H54 (cell line): Measurements from ENCODE around the gene PSMC3IP.
"Not testable (repeated sequence)": the region's sequence is repeated elsewhere in the genome, so short reads cannot be mapped to it uniquely, and the experiment has no call there.

Experiments used
- DNase-seq: peaks from one replicate; pipeline ENCODE4 v3.0.0; 2011; ENCODE audit warnings: low spot score, mixed read lengths; ENCODE audit not compliant: insufficient read length
- FAIRE-seq: peaks from 3 replicates; lab custom pipeline; 2011; peaks lifted over from hg19 to GRCh38; lab: Jason Lieb, UNC
- POLR2A ChIP-seq: IDR thresholded peaks from 2 replicates; pipeline ENCODE4 v1.6.1; 2011; ENCODE audit warnings: low read depth, mild to moderate bottlenecking, low read length

Gene PSMC3IP

GRCh38 chr17:42577532-42578281 is at the start of gene PSMC3IP:
TSS of gene PSMC3IP (minus strand) at chr17:42577729. CDS start at chr17:42577686, 43 bp downstream.
- peak; percentile 78 for TF ChIP-seq POLR2A
- DNase-seq (peak; percentile 89), FAIRE-seq (no peak)

- DNase-seq (peak; percentile 61), FAIRE-seq (peak; percentile 45)
Measured at GRCh38 chr17:42623732-42624596, 46.4 kb upstream of the PSMC3IP start.

GRCh38 chr17:42623271-42623670 is 45.7 kb upstream of the PSMC3IP start:
- FAIRE-seq: no peak
- no peak for DNase-seq
- no peak for TF ChIP-seq POLR2A

More at GRCh38 chr17:42623732-42624596, 46.4 kb upstream of the PSMC3IP start:
- no peak for TF ChIP-seq POLR2A

- not testable (repeated sequence) for DNase-seq, FAIRE-seq
Measured at GRCh38 chr17:42621987-42622386, 44.5 kb upstream of the PSMC3IP start.

GRCh38 chr17:42618442-42619150 is 41.1 kb upstream of the PSMC3IP start:
- no peak for TF ChIP-seq POLR2A
- FAIRE-seq (no peak), DNase-seq (no peak)

- DNase-seq: no peak
- no peak for TF ChIP-seq POLR2A
Measured at GRCh38 chr17:42617956-42618431, 40.5 kb upstream of the PSMC3IP start.

GRCh38 chr17:42613699-42614295 is 36.3 kb upstream of the PSMC3IP start:
- no peak for TF ChIP-seq POLR2A
- no peak for DNase-seq
- no peak for FAIRE-seq

More at GRCh38 chr17:42617956-42618431, 40.5 kb upstream of the PSMC3IP start:
- FAIRE-seq: no peak

GRCh38 chr17:42612013-42612412 is 34.5 kb upstream of the PSMC3IP start:
- TF ChIP-seq POLR2A: no peak
- FAIRE-seq (no peak), DNase-seq (no peak)

GRCh38 chr17:42609814-42610801 is 32.6 kb upstream of the PSMC3IP start:
- peak; percentile 45 for DNase-seq
- not testable (repeated sequence) for FAIRE-seq

GRCh38 chr17:42609182-42609813 is 31.8 kb upstream of the PSMC3IP start, which contains the start of the genes RETREG3 and TUBG1:
TSS of gene RETREG3 (minus strand) at chr17:42609374. CDS start at chr17:42609324, 50 bp downstream.
TSS of gene TUBG1 (plus strand) at chr17:42609683. CDS start at chr17:42609738, 55 bp downstream.
- peak; percentile 99 for TF ChIP-seq POLR2A
- DNase-seq (peak; percentile 95), FAIRE-seq (peak; percentile 67)

GRCh38 chr17:42608305-42609181 is 31.0 kb upstream of the PSMC3IP start:
- no peak for DNase-seq
- no peak for TF ChIP-seq POLR2A
- no peak for FAIRE-seq
